Measurements from ENCODE around the gene SMOC2. TPM values are rescaled to one million over a fixed set of nuclear protein-coding genes. Genes with fewer than 3 reads are reported as not detected.

The SMOC2 gene
- polyA plus RNA-seq, 1 donor (not counting 4 experiments of a cell fraction or from before 2014, with no cell fraction given) = 1.1 TPM

GRCh38 chr6:168690271-168690670 lies 249.3 kb downstream of the SMOC2 start:
- TF ChIP-seq CTCF (optimal IDR thresholded peaks at IDR 0.05 in 1 of 3, IDR thresholded peaks at IDR 0.05 in 1 of 3, conservative IDR thresholded peaks at IDR 0.05 in 1 of 3; ENCODE audit: extremely low read depth in 1 of 3, insufficient read depth in 2 of 3, low read length in 3 of 3) (no peak), EZH2 (IDR thresholded peaks at IDR 0.05; ENCODE audit: low read length) (no peak)
- H3K4me3 ChIP-seq (ENCODE audit: control insufficient read depth in 2 of 3, extremely low read depth in 1 of 3, insufficient read depth in 2 of 3, low read depth in 1 of 3, low read length in 3 of 3) = no peak overlapping the region
- no peaks in the 10 kb centered on the region for H3K9me1 ChIP-seq (ENCODE audit: control insufficient read depth, extremely low read depth, insufficient read depth, low read length)
- H3K79me2 ChIP-seq (ENCODE audit: control insufficient read depth, insufficient read depth, low read length) = no peaks in the 10 kb centered on the region
- H3K27me3 ChIP-seq (ENCODE audit: control insufficient read depth, extremely low read depth, insufficient read depth, low read length) = no peaks in the 10 kb centered on the region
- H3K36me3 ChIP-seq (ENCODE audit: control insufficient read depth in 2 of 2, extremely low read depth in 1 of 2, insufficient read depth in 2 of 2, low read length in 2 of 2) = no peaks in the 10 kb centered on the region
- H2AFZ ChIP-seq (ENCODE audit: control insufficient read depth, low read length) = no peak overlapping the region
- H3K4me2 ChIP-seq (ENCODE audit: control insufficient read depth, extremely low read depth, insufficient read depth, low read depth, low read length) = no peak overlapping the region
- FAIRE-seq (no peak), DNase-seq (ENCODE audit: low read depth, low spot score) (no peak)
- no peaks in the 10 kb centered on the region for H3K9me3 ChIP-seq (ENCODE audit: control insufficient read depth, low read depth, low read length)
- H3K9ac ChIP-seq (ENCODE audit: control insufficient read depth, extremely low read depth, insufficient read depth, low read length) = no peak overlapping the region
- no peaks in the 10 kb centered on the region for H3K4me1 ChIP-seq (ENCODE audit: control insufficient read depth, extremely low read depth, insufficient read depth, low read length)
- H3K27ac ChIP-seq (ENCODE audit: control insufficient read depth, insufficient read depth, low read length) = no peak overlapping the region
- dilution Hi-C loops (cut with MboI; ENCODE audit: extremely low pct_ligation_motif_present, low sequenced_read_pairs) = no loop called here
- no peaks in the 10 kb centered on the region for H4K20me1 ChIP-seq (ENCODE audit: control insufficient read depth, extremely low read depth, insufficient read depth, low read length)

- no peak overlapping the region for H3K4me3 ChIP-seq (ENCODE audit: control insufficient read depth in 2 of 3, extremely low read depth in 1 of 3, insufficient read depth in 2 of 3, low read depth in 1 of 3, low read length in 3 of 3)
- H3K9me1 ChIP-seq (ENCODE audit: control insufficient read depth, extremely low read depth, insufficient read depth, low read length) = no peaks in the 10 kb centered on the region
- dilution Hi-C loops (cut with MboI; ENCODE audit: extremely low pct_ligation_motif_present, low sequenced_read_pairs) = no loop called here
- H3K79me2 ChIP-seq (ENCODE audit: control insufficient read depth, insufficient read depth, low read length) = no peaks in the 10 kb centered on the region
- H3K9ac ChIP-seq (ENCODE audit: control insufficient read depth, extremely low read depth, insufficient read depth, low read length) = no peak overlapping the region
- no peaks in the 10 kb centered on the region for H4K20me1 ChIP-seq (ENCODE audit: control insufficient read depth, extremely low read depth, insufficient read depth, low read length)
- TF ChIP-seq EZH2 (IDR thresholded peaks at IDR 0.05; ENCODE audit: low read length) (no peak), CTCF (optimal IDR thresholded peaks at IDR 0.05 in 1 of 3, IDR thresholded peaks at IDR 0.05 in 1 of 3, conservative IDR thresholded peaks at IDR 0.05 in 1 of 3; ENCODE audit: extremely low read depth in 1 of 3, insufficient read depth in 2 of 3, low read length in 3 of 3) (no peak)
- no peak overlapping the region for H3K4me2 ChIP-seq (ENCODE audit: control insufficient read depth, extremely low read depth, insufficient read depth, low read depth, low read length)
- no peak overlapping the region for H3K27ac ChIP-seq (ENCODE audit: control insufficient read depth, insufficient read depth, low read length)
- no peak for FAIRE-seq
- H3K27me3 ChIP-seq (ENCODE audit: control insufficient read depth, extremely low read depth, insufficient read depth, low read length) = no peaks in the 10 kb centered on the region
- H3K4me1 ChIP-seq (ENCODE audit: control insufficient read depth, extremely low read depth, insufficient read depth, low read length) = no peaks in the 10 kb centered on the region
- H3K9me3 ChIP-seq (ENCODE audit: control insufficient read depth, low read depth, low read length) = no peaks in the 10 kb centered on the region
- no peak for DNase-seq (ENCODE audit: low read depth, low spot score)
- no peak overlapping the region for H2AFZ ChIP-seq (ENCODE audit: control insufficient read depth, low read length)
- H3K36me3 ChIP-seq (ENCODE audit: control insufficient read depth in 2 of 2, extremely low read depth in 1 of 2, insufficient read depth in 2 of 2, low read length in 2 of 2) = no peaks in the 10 kb centered on the region
These were observed 250.8 kb downstream of the SMOC2 start for GRCh38 chr6:168691774-168692173.
